GM12878 (cell line): ENCODE results near the gene COL16A1. TPM values are rescaled to one million over a fixed set of nuclear protein-coding genes. Genes with fewer than 3 reads are reported as not detected.

Experiments used
- ATAC-seq: fragments of 200-7000 bp; cut with Tn5 transposase; 3 replicates; pipeline ENCODE4 v1.9.1; 2020; ENCODE audit warnings: mild to moderate bottlenecking, moderate library complexity
- BruUV-seq: library from RNA; stranded (reverse); fragments of 400-500 nt; replicated peaks from 2 replicates; lab custom pipeline; 2021; lab: Mats Ljungman, UMichigan
- CTCF ChIA-PET: fragments of 300-600 bp; sonication (Branson Sonifier 250); formaldehyde crosslinking; extraction: SDS; loops from one replicate; lab custom pipeline; 2021; ENCODE audit warnings: inconsistent platforms; lab: Yijun Ruan, JAX
- POLR2A ChIA-PET: fragments of 350-600 bp; formaldehyde crosslinking; extraction: SDS; loops from one replicate; lab custom pipeline; 2021; ENCODE audit warnings: inconsistent platforms; lab: Charles Lee
- RAD21 ChIA-PET: fragments of 300-600 bp; sonication (Branson Sonifier 250); formaldehyde crosslinking; loops from one replicate; lab custom pipeline; 2023; ENCODE audit warnings: antibody characterized with exemption; ENCODE audit not compliant: unreplicated experiment; lab: Charles Lee
- SMC1A ChIA-PET: fragments of 300-600 bp; sonication (Branson Sonifier 250); formaldehyde crosslinking; loops from one replicate; lab custom pipeline; 2023; ENCODE audit not compliant: unreplicated experiment, uncharacterized antibody; lab: Charles Lee
- DNase-seq: peaks from one replicate; pipeline ENCODE4 v3.0.0-alpha.2; 2011; ENCODE audit warnings: low read depth, low spot score
- FAIRE-seq: peaks from 3 replicates; lab custom pipeline; 2011; peaks lifted over from hg19 to GRCh38; lab: Jason Lieb, UNC
- H2AFZ ChIP-seq: 2 replicates; pipeline ENCODE4 v1.6.0; 2011; ENCODE audit warnings: low read depth, low read length, control low read depth; ENCODE audit not compliant: control insufficient read depth
- H3K27ac ChIP-seq: 2 replicates; pipeline ENCODE4 v1.5.1; 2011; ENCODE audit warnings: control low read depth; ENCODE audit not compliant: control insufficient read depth, insufficient read depth
- H3K27me3 ChIP-seq, 2 experiments: replicated peaks in 1 of 2; 2 replicates each; pipeline versions ENCODE4 v1.6.0 to v1.6.1; 2011; ENCODE audit warnings: low read length in 1 of 2; ENCODE audit not compliant: control insufficient read depth in 2 of 2, insufficient read depth in 2 of 2
- H3K36me3 ChIP-seq, 2 experiments: 2 replicates each; pipeline ENCODE4 v1.5.1; 2011; ENCODE audit warnings: low read length in 1 of 2; ENCODE audit not compliant: control insufficient read depth in 2 of 2, insufficient read depth in 2 of 2
- H3K4me1 ChIP-seq: 2 replicates; pipeline ENCODE4 v1.6.1; 2011; ENCODE audit warnings: mild to moderate bottlenecking, low read length, moderate library complexity, mixed read lengths; ENCODE audit not compliant: control insufficient read depth, insufficient read depth
- H3K4me2 ChIP-seq: 2 replicates; pipeline ENCODE4 v1.6.0; 2011; ENCODE audit warnings: control low read depth; ENCODE audit not compliant: control insufficient read depth, insufficient read depth
- H3K4me3 ChIP-seq: fragments of 200-600 bp; sonication (generic); 2 replicates; pipeline ENCODE4 v1.5.1; 2016
- H3K79me2 ChIP-seq: 2 replicates; pipeline ENCODE4 v1.6.0; 2011; ENCODE audit warnings: low read length; ENCODE audit not compliant: control insufficient read depth, insufficient read depth
- H3K9ac ChIP-seq: 2 replicates; pipeline ENCODE4 v1.8.0; 2011; ENCODE audit warnings: low read length, control low read depth, mixed read lengths; ENCODE audit not compliant: control insufficient read depth, insufficient read depth
- H3K9me3 ChIP-seq: replicated peaks from 3 replicates; pipeline ENCODE4 v1.5.1; 2011; ENCODE audit warnings: mild to moderate bottlenecking, low read length; ENCODE audit not compliant: control insufficient read depth, insufficient read depth
- H4K20me1 ChIP-seq: 2 replicates; pipeline ENCODE4 v1.6.0; 2011; ENCODE audit not compliant: control insufficient read depth, insufficient read depth
- BCL11A ChIP-seq: IDR thresholded peaks from 2 replicates; pipeline ENCODE4 v1.6.1; 2011; ENCODE audit warnings: low read depth, low read length
- CEBPB ChIP-seq, 2 experiments: fragments of 150-350 bp in 1 of 2; IDR thresholded peaks; 2 replicates each; pipeline ENCODE4 v1.6.1; 2012 to 2014; ENCODE audit warnings: low read depth in 2 of 2, low read length in 2 of 2, borderline replicate concordance in 1 of 2, inconsistent platforms in 1 of 2
- GABPA ChIP-seq: IDR thresholded peaks from 2 replicates; pipeline ENCODE4 v1.6.1; 2014; ENCODE audit warnings: antibody characterized with exemption, low read depth, mild to moderate bottlenecking, inconsistent platforms
- MYC ChIP-seq: IDR thresholded peaks from 2 replicates; pipeline ENCODE4 v1.6.1; 2011; ENCODE audit warnings: mild to moderate bottlenecking, low read length, moderate library complexity, inconsistent platforms; ENCODE audit not compliant: insufficient read depth, insufficient replicate concordance, insufficient read length, severe bottlenecking
- NR2C1 ChIP-seq: fragments of 450-650 bp; IDR thresholded peaks from 2 replicates; pipeline ENCODE4 v1.6.1; 2017; ENCODE audit warnings: antibody characterized with exemption, mild to moderate bottlenecking, moderate library complexity
- NRF1 ChIP-seq: conservative IDR thresholded peaks from 2 replicates; pipeline ENCODE4 v1.6.1; 2011; ENCODE audit warnings: mild to moderate bottlenecking, low read depth, low read length, improper control_type of control experiment
- ZNF274 ChIP-seq: IDR thresholded peaks from one replicate; pipeline ENCODE4 v1.8.0; 2011; ENCODE audit not compliant: insufficient read length, insufficient read depth
- ZSCAN29 ChIP-seq: fragments of 450-650 bp; IDR thresholded peaks from 2 replicates; pipeline ENCODE4 v1.6.1; 2017; ENCODE audit warnings: mild to moderate bottlenecking, moderate library complexity
- WGBS: methylation state at CpG from one replicate; pipeline ENCODE4 v1.1.6; 2016; ENCODE audit warnings: low lambda C conversion rate; ENCODE audit not compliant: insufficient replicate concordance, insufficient coverage; ENCODE audit errors: missing lambda C conversion rate; 5-methylcytosine and 5-hydroxymethylcytosine counted together
- in situ Hi-C: fragments of 300-500 bp; cut with MboI; formaldehyde crosslinking; loops from 9 replicates; pipeline ENCODE4 v1.14.3; 2018; ENCODE audit warnings: mixed read lengths
- intact Hi-C: fragments of 100-400 bp; cut with micrococcal nuclease; formaldehyde crosslinking; loops from one replicate; pipeline ENCODE4 v1.14.2; 2022; ENCODE audit not compliant: unreplicated experiment
- polyA plus RNA-seq, 11 experiments: library from polyadenylated mRNA; depleted of rRNA in 4 of 11; unstranded in 6 of 11; stranded (reverse) in 5 of 11; fragments of >200 nt; fragmentation: Nextera tagmentation in 4 of 11; fragmentation: Illumina TruSeq in 1 of 11; extraction: Ambion mirVana in 4 of 11; extraction: Trizol in 1 of 11; gene quantifications; 1 replicate in 1 of 11; 2 replicates in 10 of 11; pipeline versions ENCODE4 v1.2.1 to v1.2.3, GENCODE V29; 2011 to 2016; ENCODE audit warnings: inconsistent platforms in 2 of 11, missing spikeins in 2 of 11, low read depth in 1 of 11
- total RNA-seq, 4 experiments: library from RNA; depleted of rRNA in 3 of 4; stranded (reverse); fragments of >200 nt in 3 of 4; fragmentation: Illumina TruSeq in 1 of 4; extraction: Trizol in 1 of 4; gene quantifications; 2 replicates each; pipeline versions ENCODE4 v1.2.1 to v1.2.3, GENCODE V29; 2013 to 2021
- TF ChIP-seq, protein P1 (sequence below): fragments of 450-650 bp; IDR thresholded peaks from 2 replicates; pipeline ENCODE4 v1.6.1; 2014; ENCODE audit warnings: mild to moderate bottlenecking
- TF ChIP-seq, protein P2 (sequence below): fragments of 450-650 bp; IDR thresholded peaks from 2 replicates; pipeline ENCODE4 v1.6.1; 2017; ENCODE audit warnings: mild to moderate bottlenecking, moderate library complexity

COL16A1 gene
- total and polyA plus RNA-seq, 10 of the 15 experiments (the other 5 are each of a cell fraction or from before 2014, with no cell fraction given), result 0.02 to 3.7 (median 0.59) TPM

DNA sequence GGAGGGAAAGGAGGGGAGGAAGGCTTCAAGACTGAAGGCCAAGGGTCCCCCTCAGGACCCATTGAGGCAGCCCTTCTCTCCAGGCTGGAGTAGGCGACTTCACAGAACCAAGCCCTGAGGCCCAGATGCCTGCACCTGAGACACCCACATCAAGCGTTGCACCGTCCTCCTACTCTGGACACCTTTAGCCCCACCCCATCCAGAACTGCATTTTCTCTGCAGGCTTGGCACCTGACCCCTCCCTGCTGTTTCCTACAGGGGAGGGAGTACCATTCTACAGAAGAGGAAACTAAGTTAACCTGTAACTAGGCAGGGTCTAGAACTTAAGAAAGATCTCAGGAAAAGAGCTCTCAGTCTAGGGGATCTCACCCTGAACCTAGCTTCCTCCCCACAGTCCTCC, 71.2 kb downstream of the COL16A1 start:
- intact Hi-C loops (no loop called here), in situ Hi-C loops (no loop called here)
- H3K79me2 ChIP-seq, result peaks cover 15% of the 10 kb centered on the region
- H3K27ac ChIP-seq, result no peak overlapping the region
- ChIA-PET RAD21 (interaction anchor here (1.2 kb wide), 1 partner anchor 113 kb away, joined by 3 read pairs; no protein-coding TSS in a partner anchor), CTCF (interaction anchor here (0.7 to 7.1 kb wide), 7 partner anchors 10 to 67 kb away, joined by 3 to 47 read pairs (median 7); partner anchors contain the start of genes HCRTR1 and PEF1), POLR2A (interaction anchor here (1.6 kb wide), 1 partner anchor 10 kb away, joined by 5 read pairs; no protein-coding TSS in a partner anchor), SMC1A (interaction anchor here (1.7 to 1.9 kb wide), 2 partner anchors 8 to 156 kb away, joined by 4 to 5 read pairs; no protein-coding TSS in a partner anchor)
- ATAC-seq (no peak), FAIRE-seq (no peak), DNase-seq (no peak)
- no peaks in the 10 kb centered on the region for H3K4me1 ChIP-seq
- no peak overlapping the region for H3K4me3 ChIP-seq
- H3K9me3 ChIP-seq, result no peaks in the 10 kb centered on the region
- 94% methylated on average over 3 of the region's 3 CpGs for WGBS
- no TSS peak for BruUV-seq
- H3K36me3 ChIP-seq, result peaks cover 28 to 42% of the 10 kb centered on the region in 2 experiments
- TF ChIP-seq, protein P1, sequence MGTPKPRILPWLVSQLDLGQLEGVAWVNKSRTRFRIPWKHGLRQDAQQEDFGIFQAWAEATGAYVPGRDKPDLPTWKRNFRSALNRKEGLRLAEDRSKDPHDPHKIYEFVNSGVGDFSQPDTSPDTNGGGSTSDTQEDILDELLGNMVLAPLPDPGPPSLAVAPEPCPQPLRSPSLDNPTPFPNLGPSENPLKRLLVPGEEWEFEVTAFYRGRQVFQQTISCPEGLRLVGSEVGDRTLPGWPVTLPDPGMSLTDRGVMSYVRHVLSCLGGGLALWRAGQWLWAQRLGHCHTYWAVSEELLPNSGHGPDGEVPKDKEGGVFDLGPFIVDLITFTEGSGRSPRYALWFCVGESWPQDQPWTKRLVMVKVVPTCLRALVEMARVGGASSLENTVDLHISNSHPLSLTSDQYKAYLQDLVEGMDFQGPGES, result no peak
- TF ChIP-seq ZSCAN29, result no peak
- no peaks in the 10 kb centered on the region for H3K27me3 ChIP-seq
- H2AFZ ChIP-seq, result no peak overlapping the region
- H4K20me1 ChIP-seq, result no peaks in the 10 kb centered on the region; the same call in 1 of the 2 replicates
- H3K4me2 ChIP-seq, result no peak overlapping the region
- H3K9ac ChIP-seq, result no peak overlapping the region

- no peaks in the 10 kb centered on the region for H3K79me2 ChIP-seq
- ATAC-seq (no peak), FAIRE-seq (no peak), DNase-seq (no peak)
- H3K36me3 ChIP-seq, result peaks cover 33 to 39% of the 10 kb centered on the region in 2 experiments
- no peaks in the 10 kb centered on the region; the same call in 1 of the 2 replicates for H4K20me1 ChIP-seq
- H3K27ac ChIP-seq, result no peak overlapping the region
- no peak overlapping the region for H3K9ac ChIP-seq
- no peaks in the 10 kb centered on the region for H3K27me3 ChIP-seq
- ChIA-PET CTCF (interaction anchor here (0.7 to 3.8 kb wide), 4 partner anchors 10 to 448 kb away, joined by 3 to 18 read pairs (median 10); no protein-coding TSS in a partner anchor), SMC1A (interaction anchor here (0.6 kb wide), 1 partner anchor 450 kb away, joined by 3 read pairs; no protein-coding TSS in a partner anchor), POLR2A (no interaction called here), RAD21 (interaction anchor here (1.1 kb wide), 1 partner anchor 11 kb away, joined by 3 read pairs; no protein-coding TSS in a partner anchor)
- no peak overlapping the region for H2AFZ ChIP-seq
- 96% methylated on average over 6 of the region's 6 CpGs for WGBS
- no TSS peak for BruUV-seq
- intact Hi-C loops, result no loop called here
- H3K4me1 ChIP-seq, result no peaks in the 10 kb centered on the region; the same call in 1 of the 2 replicates
- no peaks in the 10 kb centered on the region for H3K9me3 ChIP-seq
- in situ Hi-C loops, result no loop called here
- H3K4me2 ChIP-seq, result no peak overlapping the region
- H3K4me3 ChIP-seq, result no peak overlapping the region
- TF ChIP-seq MYC (no peak), NR2C1 (no peak), NRF1 (no peak), BCL11A (no peak), ZNF274 (no peak), CEBPB (IDR thresholded peaks at IDR 0.05; ENCODE audit: borderline replicate concordance in 1 of 2, low read depth in 2 of 2, low read length in 2 of 2) (no peak), GABPA (no peak)
- TF ChIP-seq, protein P2, sequence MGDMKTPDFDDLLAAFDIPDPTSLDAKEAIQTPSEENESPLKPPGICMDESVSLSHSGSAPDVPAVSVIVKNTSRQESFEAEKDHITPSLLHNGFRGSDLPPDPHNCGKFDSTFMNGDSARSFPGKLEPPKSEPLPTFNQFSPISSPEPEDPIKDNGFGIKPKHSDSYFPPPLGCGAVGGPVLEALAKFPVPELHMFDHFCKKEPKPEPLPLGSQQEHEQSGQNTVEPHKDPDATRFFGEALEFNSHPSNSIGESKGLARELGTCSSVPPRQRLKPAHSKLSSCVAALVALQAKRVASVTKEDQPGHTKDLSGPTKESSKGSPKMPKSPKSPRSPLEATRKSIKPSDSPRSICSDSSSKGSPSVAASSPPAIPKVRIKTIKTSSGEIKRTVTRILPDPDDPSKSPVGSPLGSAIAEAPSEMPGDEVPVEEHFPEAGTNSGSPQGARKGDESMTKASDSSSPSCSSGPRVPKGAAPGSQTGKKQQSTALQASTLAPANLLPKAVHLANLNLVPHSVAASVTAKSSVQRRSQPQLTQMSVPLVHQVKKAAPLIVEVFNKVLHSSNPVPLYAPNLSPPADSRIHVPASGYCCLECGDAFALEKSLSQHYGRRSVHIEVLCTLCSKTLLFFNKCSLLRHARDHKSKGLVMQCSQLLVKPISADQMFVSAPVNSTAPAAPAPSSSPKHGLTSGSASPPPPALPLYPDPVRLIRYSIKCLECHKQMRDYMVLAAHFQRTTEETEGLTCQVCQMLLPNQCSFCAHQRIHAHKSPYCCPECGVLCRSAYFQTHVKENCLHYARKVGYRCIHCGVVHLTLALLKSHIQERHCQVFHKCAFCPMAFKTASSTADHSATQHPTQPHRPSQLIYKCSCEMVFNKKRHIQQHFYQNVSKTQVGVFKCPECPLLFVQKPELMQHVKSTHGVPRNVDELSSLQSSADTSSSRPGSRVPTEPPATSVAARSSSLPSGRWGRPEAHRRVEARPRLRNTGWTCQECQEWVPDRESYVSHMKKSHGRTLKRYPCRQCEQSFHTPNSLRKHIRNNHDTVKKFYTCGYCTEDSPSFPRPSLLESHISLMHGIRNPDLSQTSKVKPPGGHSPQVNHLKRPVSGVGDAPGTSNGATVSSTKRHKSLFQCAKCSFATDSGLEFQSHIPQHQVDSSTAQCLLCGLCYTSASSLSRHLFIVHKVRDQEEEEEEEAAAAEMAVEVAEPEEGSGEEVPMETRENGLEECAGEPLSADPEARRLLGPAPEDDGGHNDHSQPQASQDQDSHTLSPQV, result no peak
Observed at GRCh38 chr1:31628931-31629556, 74.8 kb downstream of the COL16A1 start.
